ENCODE results near the gene MRPL37.
"Not testable (repeated sequence)": the region's sequence is repeated elsewhere in the genome, so short reads cannot be mapped to it uniquely, and the experiment has no call there.

MRPL37 gene

GRCh38 chr1:54199765-54200518 lies at the start of gene MRPL37, which contains the start of gene CYB5RL:
Gene MRPL37 (plus strand): TSS chr1:54200167. CDS start chr1:54200244, 77 bp downstream.
Gene CYB5RL (minus strand): TSS chr1:54200030. CDS start chr1:54195616, 4,414 bp downstream.
- peak; percentile 83 for DNase-seq

DNA sequence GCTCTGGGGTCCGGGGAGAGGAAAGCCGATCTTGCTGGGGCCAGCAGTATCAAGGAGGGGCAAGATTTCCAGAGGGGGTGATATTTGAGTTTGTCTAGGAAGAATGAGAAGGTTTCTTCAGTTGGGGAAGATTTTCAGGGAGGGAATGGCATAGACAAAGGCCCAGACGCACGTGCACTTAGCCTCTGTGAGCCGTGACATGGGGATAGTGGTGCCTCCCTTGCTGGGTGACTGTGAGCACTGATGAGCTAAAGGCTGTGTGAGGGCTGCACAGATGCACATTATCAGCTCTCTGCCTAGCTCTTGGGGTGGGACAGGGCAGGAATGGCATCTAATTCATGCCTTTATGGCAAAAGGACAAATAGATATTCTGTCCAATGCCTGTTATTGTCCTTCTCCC lies 49.0 kb upstream of the MRPL37 start:
- DNase-seq, result no peak

GRCh38 chr1:54152696-54153095 lies 47.3 kb upstream of the MRPL37 start, which contains the start of gene CDCP2:
Gene CDCP2 (minus strand): TSS chr1:54153000. CDS start chr1:54152922, 78 bp downstream.
- DNase-seq, result no peak

GRCh38 chr1:54153535-54154439 lies 46.2 kb upstream of the MRPL37 start:
- DNase-seq, result no peak

- no peak for DNase-seq
Observed at GRCh38 chr1:54156201-54156600, 43.8 kb upstream of the MRPL37 start.

- DNase-seq, result no peak
Observed at GRCh38 chr1:54156986-54157385, 43.0 kb upstream of the MRPL37 start.

DNA sequence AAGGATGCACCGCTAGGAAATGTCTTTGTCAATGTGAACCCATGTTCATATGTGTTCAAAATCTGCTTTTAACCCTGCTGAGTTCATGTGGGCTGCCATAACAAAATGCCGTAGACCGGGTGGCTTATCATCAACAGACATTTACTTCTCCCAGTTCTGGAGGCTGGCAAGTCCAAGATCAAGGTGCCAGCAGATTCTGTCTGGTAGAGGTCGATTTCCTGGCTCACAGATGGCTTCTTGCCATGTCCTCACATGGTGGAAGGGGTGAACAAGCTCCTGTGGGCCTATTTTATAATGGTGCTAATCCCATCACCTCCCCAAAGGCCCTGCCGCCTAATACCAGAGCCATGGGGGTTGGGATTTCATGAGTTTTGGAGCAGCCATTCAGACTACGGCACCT lies 42.6 kb upstream of the MRPL37 start:
- DNase-seq, result no peak

DNA sequence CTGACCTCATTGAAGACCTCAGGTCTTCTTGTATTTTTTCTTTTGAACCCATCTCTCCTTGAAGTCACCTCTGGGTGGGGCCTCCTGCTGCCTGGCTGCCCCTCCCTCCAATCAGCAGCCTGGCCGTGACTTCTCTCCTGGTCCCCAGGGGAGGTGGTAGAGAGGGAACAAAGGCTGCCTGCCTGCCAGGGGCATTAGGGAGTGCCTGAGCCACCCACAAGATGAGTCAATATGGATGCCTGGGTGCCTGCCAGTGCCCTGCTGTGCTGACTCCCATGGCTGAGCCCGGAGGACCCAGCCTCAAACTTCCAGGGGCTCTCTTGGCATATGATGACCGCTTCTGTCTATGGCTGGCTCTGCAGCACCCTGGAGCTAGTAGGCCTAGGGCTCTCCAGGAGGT lies 41.9 kb upstream of the MRPL37 start:
- DNase-seq, result no peak

DNA sequence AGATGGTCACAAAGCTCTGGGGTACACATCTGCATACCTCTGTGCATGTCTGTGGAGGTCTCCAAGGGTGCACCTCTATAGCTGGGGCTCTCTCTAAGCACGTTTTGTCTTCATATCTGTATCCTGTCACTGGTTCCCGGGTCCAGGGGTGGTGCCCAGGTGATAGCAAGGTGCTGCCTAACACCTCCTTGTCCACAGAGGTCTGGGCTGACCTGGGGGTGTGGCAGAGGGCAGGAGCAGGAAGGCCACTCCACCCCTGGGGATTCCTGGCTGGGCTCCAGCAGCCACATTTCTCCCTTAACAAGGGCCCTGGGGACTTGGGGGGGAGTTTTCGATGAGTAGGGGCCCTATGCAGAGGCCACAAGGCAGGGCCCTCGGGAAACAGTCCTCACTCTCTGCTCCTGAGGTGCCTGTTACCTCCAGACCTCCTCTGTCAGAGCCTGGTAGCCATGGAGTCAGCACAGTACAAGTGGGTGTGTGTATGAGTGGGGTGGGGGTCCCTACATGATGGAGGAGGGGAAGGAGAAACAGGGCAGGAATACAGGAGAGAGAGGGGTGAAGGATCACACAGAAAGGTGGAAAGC lies 40.1 kb upstream of the MRPL37 start:
- no peak for DNase-seq

GRCh38 chr1:54160351-54160750 lies 39.6 kb upstream of the MRPL37 start:
- DNase-seq, result no peak

DNA sequence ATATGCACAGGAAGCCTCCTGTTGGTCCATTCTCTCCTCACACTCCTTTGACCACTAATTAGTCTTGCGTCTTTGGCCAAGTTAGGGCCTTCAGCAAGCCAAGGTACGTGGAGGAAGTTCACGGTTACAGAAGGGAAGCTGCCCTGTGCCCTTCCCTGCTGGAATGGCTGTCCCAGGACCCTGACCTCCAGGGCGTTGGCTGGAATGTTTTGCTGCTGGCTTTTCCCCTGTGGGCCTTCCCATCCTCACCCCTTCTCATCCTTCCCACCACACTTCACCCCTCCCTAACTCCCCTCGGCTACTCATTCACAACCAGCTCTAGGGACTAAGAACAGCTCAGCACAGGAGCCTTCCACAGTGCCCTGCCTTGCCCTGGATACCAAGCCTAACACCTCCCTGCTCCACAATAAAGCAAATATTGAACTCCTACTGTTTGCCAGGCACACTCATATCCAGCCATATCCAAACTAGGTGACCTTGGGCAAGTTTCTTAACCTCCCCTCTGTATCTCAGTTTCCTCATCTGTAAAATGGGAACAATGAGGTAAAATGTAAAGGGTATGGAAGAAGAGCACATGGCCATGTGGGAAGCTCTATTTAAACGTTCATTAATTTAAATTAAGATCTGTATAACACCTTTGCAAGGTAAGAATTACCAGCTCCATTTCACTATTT lies 38.3 kb upstream of the MRPL37 start:
- no peak for DNase-seq

GRCh38 chr1:54163051-54163450 lies 36.9 kb upstream of the MRPL37 start:
- DNase-seq, result no peak

DNA sequence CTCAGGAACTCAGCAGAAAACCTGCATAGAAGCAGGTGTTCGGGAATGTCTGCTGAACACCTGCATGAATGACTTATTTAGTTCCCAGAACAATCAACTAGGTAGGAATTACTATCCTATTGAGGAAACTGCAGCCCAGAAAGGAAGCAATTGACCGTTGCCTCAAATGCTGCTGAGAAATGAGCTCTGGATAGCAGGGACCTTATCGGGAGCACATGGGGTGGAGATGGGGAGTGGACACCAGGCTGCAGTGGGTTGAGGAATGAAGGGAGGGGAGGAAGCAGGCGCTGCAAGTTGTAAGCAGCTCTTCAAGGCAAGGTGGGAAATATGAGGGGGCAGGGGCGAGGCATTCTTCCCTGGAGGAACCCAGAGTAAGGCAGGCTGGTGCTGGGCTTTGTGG lies 36.4 kb upstream of the MRPL37 start:
- DNase-seq, result no peak

DNA sequence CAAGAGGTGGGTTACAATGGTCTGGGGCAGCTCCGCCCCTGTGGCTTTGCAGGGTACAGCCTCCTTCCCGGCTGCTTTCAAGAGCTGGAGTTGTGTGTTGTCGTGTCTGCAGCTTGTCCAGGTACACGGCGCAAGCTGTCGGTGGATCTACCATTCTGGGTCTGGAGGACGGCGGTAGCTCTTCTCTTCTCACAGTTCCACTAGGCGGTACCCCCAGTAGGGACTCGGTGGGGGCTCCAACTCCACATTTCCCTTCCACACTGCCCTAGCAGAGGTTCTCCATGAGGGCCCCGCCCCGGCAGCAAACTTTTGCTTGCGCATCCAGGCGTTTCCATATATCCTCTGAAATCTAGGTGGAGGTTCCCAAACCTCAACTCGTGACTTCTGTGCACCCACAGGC lies 34.8 kb upstream of the MRPL37 start:
- DNase-seq, result no peak

GRCh38 chr1:54166357-54166756 lies 33.6 kb upstream of the MRPL37 start:
- not testable (repeated sequence) for DNase-seq

DNA sequence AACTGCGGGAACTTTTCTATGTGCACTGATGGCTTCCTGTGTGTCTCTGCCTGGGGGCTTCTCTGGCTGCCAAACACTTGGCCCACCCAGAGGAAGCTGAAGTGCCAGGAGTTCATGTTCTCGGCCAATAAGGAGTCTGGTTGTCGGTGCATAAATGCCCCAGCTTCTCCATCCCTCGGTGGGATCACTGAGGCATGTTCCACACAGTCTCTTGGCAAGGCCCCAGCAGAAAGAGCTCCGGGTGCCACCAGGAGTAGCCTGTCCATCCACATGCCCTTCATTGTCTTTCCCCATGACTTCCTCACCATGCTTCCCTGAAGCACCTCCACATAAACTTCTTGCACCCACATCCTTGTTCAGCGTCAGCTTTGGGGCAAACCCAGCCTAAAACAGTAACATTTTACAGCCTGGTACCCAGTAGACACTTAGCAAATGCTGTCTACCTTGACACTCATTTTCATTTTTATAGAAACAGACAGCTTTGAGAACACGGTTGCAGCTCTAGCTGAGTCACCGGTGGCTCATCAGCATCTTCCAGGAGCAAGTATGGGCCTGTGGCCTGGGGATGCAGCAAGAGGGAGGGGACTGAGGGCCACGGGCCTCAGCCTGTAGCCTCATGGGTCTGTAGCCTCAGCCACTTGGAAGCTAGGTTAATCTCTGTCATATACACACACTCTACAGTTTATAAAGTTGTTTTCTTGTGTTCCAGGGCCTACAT lies 32.4 kb upstream of the MRPL37 start:
- DNase-seq, result no peak

- DNase-seq, result no peak
Observed at GRCh38 chr1:54168206-54168965, 31.6 kb upstream of the MRPL37 start.

DNA sequence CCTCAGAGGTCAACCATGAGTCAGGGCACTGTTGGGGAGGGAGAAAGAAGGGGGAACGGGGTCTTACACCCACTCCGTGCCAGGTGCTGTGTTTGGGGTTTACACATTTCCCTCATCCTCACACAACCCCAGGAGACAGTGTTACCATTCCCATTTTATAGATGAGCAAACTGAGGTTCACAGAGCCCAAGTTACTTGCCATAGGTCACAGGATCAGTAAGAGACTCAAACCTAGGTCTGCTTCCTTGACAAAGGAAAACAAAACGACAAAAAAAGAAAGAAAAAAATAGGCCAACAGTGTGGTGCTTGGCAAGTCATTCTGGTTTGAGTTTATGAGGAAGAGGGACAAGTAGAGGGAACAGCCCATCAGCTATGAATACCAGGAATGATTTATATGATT lies 30.9 kb upstream of the MRPL37 start:
- DNase-seq, result no peak

- DNase-seq, result no peak
Observed at GRCh38 chr1:54171016-54171415, 29.0 kb upstream of the MRPL37 start.

DNA sequence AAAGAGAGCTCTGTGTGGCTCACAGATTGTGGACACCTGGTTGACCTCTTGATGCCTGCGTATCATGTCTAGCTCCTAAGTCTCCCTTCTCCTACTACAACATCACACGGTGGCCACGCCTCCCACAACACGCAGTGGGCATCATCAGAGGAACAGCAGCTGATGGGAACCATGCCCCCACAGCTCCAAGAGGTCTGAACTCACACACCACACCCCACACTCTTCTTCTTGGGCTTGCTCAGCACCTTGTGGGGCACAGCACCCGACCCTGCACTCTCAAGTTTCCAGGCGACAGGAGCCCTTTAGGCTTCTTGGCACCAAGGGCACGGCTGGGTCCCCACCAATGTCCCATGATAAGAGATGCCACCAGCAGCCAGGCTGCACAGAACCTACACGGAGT lies 28.4 kb upstream of the MRPL37 start:
- DNase-seq, result no peak
